A673 (cell line): ENCODE measurements around the gene CNGA3.

Experiments used
- EZH2 ChIP-seq: fragments of 200-600 bp; sonication (generic); IDR thresholded peaks from 2 replicates; pipeline ENCODE4 v1.6.1; 2017; ENCODE audit warnings: borderline replicate concordance, low read depth, mild to moderate bottlenecking, mixed read lengths, antibody characterized with exemption, low read length; ENCODE audit not compliant: poor library complexity, severe bottlenecking
- TF ChIP-seq, protein P1 (sequence below): fragments of 300-800, 200-600 bp; sonication (generic); conservative IDR thresholded peaks from 2 replicates; pipeline ENCODE4 v1.5.1; 2017; ENCODE audit warnings: low read depth, mild to moderate bottlenecking, antibody characterized with exemption, low read length, moderate library complexity, mixed read lengths

DNA sequence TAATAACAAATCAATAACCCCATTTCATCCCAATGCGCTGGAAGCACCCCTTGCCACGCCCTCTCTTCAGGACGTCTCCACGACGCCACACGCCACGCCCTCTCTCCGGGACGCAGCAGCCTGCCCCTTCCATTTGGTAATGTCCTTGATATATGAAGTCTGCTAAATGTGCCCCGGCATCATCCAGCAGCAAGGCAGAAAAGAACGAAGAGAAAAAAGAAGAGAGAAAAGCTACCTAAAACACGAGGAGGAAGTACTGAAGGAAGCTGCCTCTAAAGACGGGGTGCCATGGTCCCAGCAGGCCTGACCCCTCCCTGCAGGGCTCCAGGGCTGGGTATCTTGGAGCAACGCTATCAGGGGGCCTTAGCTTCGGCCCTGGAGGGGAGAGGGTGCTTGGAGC is 41.8 kb downstream of the CNGA3 start:
- TF ChIP-seq, protein P1, sequence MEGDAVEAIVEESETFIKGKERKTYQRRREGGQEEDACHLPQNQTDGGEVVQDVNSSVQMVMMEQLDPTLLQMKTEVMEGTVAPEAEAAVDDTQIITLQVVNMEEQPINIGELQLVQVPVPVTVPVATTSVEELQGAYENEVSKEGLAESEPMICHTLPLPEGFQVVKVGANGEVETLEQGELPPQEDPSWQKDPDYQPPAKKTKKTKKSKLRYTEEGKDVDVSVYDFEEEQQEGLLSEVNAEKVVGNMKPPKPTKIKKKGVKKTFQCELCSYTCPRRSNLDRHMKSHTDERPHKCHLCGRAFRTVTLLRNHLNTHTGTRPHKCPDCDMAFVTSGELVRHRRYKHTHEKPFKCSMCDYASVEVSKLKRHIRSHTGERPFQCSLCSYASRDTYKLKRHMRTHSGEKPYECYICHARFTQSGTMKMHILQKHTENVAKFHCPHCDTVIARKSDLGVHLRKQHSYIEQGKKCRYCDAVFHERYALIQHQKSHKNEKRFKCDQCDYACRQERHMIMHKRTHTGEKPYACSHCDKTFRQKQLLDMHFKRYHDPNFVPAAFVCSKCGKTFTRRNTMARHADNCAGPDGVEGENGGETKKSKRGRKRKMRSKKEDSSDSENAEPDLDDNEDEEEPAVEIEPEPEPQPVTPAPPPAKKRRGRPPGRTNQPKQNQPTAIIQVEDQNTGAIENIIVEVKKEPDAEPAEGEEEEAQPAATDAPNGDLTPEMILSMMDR, result no peak
- TF ChIP-seq EZH2, result no peak
